Mammary epithelial cell (primary cell): ENCODE measurements around the gene CHST9.

Experiments
- CTCF ChIP-seq, 2 donors: IDR thresholded peaks in 1 of 2; conservative IDR thresholded peaks in 1 of 2; 2 replicates each; pipeline ENCODE4 v1.5.1; 2011 to 2012; ENCODE audit warnings: inconsistent platforms in 2 of 2, low read length in 2 of 2, mild to moderate bottlenecking in 2 of 2, control low read depth in 1 of 2, low read depth in 1 of 2; ENCODE audit not compliant: insufficient read depth in 1 of 2; ENCODE audit errors: extremely low read depth in 1 of 2
- EZH2 ChIP-seq: IDR thresholded peaks from 2 replicates; pipeline ENCODE4 v1.6.1; 2012; ENCODE audit warnings: low read length, inconsistent platforms, borderline replicate concordance

- TF ChIP-seq EZH2 = no peak
- TF ChIP-seq CTCF (conservative IDR thresholded peaks at IDR 0.05 in 1 of 2, IDR thresholded peaks at IDR 0.05 in 1 of 2; ENCODE audit: extremely low read depth in 1 of 2, insufficient read depth in 1 of 2, low read depth in 1 of 2, low read length in 2 of 2) = no peak
Measured at GRCh38 chr18:27114842-27115241, 70.3 kb downstream of the CHST9 start.
